GM21723 (cell line): ENCODE results near the gene ZNF428.
"Not testable (repeated sequence)": the region's sequence is repeated elsewhere in the genome, so short reads cannot be mapped to it uniquely, and the experiment has no call there.

Source experiments
- ATAC-seq: cut with Tn5 transposase; IDR thresholded peaks from one replicate; pipeline ENCODE4 v1.9.1; 2021; ENCODE audit warnings: mild to moderate bottlenecking, moderate library complexity; ENCODE audit not compliant: unreplicated experiment

The ZNF428 gene

GRCh38 chr19:43620061-43621001 is 902 bp upstream of the ZNF428 start:
- no peak for ATAC-seq

DNA sequence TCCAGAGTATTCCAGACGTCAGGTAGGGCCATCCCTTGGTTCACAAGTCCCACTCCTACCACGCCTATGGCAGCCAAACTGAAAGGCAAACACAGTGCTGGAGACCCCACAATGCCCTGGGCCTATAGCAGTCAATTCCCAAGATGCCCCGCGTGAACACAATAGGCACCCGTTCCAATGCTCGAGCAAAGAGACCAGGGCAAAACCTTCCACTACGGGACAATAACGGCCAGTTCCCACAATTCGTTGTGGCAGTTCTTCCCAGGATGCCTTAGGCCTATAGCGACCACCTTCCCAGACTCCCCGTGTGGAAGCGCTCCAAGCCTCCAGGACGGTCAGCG is 538 bp downstream of the ZNF428 start:
- peak; percentile 26 for ATAC-seq

DNA sequence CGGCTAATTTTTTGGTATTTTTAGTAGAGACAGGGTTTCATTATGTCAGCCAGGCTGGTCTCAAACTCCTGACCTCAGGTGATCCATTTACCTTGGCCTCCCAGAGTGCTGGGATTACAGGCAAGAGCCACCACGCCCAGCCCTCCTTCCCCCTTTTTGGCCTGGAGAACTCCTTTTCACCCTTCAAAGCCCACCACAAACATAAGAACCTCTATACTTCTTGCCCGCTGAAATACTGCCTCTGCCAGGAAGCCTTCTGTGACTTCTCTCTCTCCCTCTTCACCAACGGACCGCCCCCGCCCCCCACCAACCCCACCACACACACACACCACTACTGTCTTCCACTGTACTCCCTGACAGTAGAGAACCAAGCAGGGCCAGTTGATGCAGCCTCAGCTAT is 2.5 kb downstream of the ZNF428 start:
- no peak for ATAC-seq

GRCh38 chr19:43616306-43616705 is 3.1 kb downstream of the ZNF428 start:
- ATAC-seq: no peak

- no peak for ATAC-seq
Measured at GRCh38 chr19:43612374-43612773, 7.1 kb downstream of the ZNF428 start.

DNA sequence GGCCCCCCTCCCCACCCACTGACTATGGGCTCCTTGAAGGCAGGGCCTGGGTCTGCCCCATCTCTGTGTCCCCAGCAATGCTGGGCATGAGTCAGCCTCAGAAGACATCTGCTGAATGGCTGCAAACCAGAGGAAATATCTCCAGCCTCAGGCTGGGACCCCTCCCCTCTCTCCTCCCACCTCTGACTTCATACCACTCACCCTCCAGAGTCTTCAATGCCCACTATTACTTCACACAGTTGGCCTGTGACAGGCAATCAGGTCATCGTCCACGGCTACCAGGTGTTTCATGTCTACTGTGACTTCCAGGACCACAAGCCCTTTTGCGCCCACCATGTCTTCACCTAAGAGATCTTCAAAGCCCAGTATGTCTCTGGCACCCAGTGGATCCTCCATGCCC is 7.6 kb downstream of the ZNF428 start, which contains the start of gene SRRM5:
SRRM5 (plus strand) TSS at position 301 of the 400 bp plus-strand sequence; CDS start at position 335, 34 bp downstream.
- no peak for ATAC-seq

DNA sequence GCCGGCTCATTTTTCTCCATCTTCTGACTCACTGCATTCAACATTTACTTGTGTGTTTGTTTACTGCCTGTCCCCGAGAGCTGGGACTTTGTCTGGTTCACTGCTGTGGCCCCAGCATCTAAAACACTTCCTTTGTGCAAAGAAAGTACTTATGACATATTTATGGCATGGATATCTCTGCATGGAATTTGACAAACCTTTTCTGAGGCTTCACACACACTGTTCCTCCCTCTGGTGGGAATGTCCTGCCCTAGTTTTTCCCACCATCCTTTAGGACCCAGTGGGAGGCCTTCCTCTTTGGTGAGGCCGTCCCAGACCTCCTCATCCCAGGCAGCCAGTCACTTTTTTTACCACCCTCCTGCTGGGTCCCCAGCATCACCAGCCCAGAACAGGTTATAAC is 8.9 kb downstream of the ZNF428 start:
- no peak for ATAC-seq

DNA sequence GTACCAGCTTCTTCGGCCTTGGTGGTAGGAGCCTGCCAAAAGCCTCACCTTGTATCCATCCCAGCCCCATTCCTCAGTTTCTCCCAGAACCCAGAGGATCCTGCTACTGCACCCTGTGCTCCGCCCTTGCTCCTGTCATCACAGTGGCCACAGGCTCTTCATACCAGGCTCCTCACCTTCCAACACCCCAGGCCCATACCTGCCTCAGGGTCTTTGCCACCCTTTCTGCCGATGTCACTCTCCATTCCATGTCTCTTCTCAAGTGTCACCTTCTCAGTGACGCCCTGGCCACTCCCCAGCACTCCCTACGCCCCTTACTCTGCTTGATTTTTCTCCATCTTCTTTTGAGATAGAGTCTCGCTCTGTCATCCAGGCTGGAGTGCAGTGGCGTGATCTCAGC is 9.6 kb downstream of the ZNF428 start:
- no peak for ATAC-seq

- no peak for ATAC-seq
Measured at GRCh38 chr19:43607238-43608205, 11.9 kb downstream of the ZNF428 start.

- ATAC-seq: no peak
Measured at GRCh38 chr19:43606569-43607229, 12.7 kb downstream of the ZNF428 start.

DNA sequence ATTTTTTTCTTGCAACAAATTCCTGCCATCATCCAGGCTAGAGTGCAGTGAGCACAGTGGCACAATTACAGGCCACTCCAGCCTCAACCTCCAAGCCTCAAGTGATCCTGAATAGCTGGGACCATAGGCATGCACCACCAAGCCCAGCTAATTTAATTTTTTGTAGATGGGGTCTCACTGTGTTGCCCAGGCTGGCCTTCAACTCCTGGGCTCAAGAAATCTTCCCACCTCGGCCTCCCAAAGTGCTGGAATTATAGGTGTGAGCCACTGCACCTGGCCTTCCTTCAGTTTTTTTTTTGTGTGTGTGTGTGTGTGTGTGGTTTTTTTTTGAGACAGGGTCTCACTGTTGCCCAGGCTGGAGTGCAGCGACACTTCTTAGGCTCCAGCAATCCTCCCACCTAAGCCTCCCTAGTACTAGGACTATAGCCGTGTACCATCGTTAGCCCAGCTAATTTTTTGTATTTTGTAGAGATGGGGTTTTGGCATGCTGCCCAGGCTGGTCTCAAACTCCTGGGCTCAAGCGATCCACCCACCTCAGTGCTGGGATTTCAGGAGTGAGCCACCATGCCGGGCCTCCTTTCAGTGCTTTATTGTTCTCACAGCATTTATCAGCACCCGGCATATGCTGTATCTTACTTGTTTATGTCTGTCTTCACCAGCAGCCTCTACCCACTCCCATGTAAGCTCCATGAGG is 13.4 kb downstream of the ZNF428 start:
- ATAC-seq: no peak

DNA sequence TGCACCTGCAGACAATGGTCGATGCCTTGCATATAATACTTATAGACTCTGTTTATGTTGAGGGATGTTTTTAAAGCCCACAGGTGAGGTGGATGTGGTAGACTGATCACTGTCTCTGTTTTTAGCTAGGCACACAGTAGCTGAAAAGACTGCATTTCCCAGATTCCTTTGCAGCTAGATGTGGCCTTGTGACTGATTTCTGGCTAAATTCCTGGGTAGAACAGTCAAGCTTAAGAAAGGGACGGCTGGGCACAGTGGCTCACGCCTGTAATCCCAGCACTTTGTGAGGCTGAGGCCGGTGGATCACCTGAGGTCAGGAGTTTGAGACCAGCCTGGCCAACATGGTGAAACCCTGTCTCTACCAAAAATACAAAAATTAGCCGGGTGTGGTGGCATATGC is 19.1 kb downstream of the ZNF428 start:
- not testable (repeated sequence) for ATAC-seq

DNA sequence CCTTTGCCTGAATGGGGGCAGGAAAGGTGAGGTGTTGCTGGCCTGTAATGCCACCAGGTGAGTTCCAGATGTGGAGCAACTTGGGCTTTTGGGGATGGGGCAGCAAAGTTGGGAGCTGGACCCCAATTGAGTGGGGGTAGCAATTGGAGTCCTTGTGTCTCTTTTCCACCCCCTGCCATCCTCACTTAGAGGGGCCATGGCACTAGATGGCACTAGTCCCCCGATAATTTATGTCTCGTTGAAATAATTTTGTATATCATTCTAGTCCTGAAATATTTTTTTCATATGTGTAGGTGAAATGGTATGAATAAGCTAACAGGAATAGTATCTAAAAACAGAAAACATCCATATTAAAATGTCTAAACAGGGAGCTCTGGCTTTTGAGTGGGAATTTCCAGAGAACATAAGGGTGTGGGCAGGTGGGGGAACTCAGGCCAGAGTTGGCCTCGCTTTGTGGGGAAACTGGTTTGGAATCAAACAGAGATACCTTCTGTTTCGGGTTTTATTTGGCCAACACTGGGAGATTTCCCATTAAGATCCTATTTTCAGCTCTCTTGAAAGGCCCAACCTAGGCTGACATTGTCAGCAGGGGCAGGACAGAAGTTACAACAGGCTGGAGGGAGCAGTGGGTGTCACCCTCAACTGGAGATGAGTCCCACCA is 19.7 kb downstream of the ZNF428 start:
- no peak for ATAC-seq

DNA sequence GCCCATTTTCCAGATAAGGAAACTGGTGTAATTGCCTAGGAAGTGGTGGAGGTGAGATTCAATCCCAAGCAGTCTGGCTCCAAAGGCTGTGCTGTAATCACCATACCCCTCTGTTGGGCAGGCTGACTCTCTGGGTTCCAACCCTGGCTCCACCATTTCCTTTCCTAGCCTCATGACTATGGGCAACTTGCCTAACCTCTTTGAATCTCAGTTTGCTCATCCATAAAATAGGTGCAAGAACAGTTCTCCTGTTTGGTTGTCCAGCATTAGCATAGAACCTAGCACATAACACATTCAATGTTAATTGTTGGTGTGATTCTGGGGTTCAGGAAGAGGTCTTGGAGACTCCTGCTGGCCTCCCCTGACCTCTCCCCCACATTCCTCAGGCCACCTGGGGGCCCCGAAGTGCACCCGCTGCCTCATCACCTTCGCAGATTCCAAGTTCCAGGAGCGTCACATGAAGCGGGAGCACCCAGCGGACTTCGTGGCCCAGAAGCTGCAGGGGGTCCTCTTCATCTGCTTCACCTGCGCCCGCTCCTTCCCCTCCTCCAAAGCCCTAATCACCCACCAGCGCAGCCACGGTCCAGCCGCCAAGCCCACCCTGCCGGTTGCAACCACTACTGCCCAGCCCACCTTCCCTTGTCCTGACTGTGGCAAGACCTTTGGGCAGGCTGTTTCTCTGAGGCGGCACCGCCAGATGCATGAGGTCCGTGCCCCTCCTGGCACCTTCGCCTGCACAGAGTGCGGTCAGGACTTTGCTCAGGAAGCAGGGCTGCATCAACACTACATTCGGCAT is 20.8 kb downstream of the ZNF428 start:
- no peak for ATAC-seq

DNA sequence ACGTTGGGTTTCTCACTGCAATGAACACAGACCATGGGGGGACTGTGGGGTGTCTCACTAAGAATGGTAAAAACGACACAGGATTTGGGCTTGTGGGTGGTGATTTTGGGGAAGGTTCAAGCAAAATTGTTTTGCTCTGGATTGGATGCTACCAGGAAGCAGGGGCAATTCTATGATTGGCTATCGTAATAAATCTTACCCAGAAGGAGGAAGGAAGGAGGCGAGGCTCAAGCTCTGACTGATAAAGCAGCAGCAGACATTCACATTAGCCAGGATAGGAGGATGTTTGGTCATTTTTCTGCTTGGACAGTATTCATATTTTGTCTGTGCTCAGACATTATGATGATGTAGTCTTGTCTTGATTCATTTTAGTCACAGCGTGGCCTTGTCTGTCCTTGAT is 21.6 kb downstream of the ZNF428 start:
- no peak for ATAC-seq

DNA sequence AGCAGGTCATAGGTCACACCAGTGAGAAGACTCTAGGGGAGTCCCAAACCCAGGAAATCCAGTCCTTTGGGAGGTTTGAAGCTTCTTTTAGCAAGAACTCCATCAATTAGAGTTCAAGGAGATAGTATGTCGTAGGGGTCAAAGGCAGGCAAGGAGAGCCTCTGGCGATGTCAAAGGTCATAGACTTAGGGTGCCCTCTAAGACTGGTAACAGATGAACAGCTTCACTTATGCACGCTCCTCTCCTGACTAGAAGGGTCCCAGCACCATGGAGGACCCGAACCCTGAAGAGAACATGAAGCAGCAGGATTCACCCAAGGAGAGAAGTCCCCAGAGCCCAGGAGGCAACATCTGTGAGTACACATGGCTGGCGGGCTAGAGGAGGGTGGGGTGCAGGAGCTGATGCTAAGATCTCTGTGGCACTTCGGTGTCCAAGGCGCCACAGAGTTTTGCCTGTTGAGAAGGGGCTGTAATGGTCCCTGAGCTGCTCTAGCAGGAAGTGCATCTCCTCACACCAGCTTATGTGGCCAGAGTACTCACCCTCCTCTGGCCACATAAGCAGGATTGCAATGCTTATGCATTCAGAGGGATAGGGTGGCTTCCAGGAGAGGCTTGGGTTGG is 22.5 kb downstream of the ZNF428 start:
- ATAC-seq: no peak

GRCh38 chr19:43595999-43596841 is 23.2 kb downstream of the ZNF428 start, which contains the start of the genes IRGQ and ZNF576:
Gene IRGQ (minus strand): TSS chr19:43596134. CDS start chr19:43595338, 796 bp downstream.
Gene ZNF576 (plus strand): TSS chr19:43596595. CDS start chr19:43597109, 514 bp downstream.
- peak; percentile 65 for ATAC-seq

DNA sequence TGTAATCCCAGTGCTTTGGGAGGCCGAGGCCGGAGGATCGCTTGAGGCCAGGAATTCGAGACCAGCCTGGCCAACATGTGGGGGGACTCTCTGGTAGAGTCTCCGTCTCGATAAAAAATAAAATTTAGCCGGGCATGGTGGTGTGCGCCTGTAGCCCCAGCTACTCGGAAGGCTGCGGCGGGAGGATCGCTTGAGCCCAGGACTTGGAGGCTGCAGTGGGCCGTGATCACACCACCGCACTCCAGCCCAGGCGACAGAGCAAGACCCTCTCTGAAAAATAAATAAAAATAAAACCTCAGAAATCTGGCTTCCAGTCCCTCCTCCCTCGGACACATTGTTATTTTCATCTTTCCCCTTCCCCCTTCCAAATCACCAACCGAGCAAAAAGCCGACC is 23.8 kb downstream of the ZNF428 start:
- peak; percentile 8 for ATAC-seq
